Measurements from ENCODE around the gene LPAR1.

- TF ChIP-seq CTCF (IDR thresholded peaks at IDR 0.05; ENCODE audit: insufficient read depth, low read length) (no peak), POLR2AphosphoS5 (IDR thresholded peaks at IDR 0.05; ENCODE audit: low read depth) (no peak), GABPA (IDR thresholded peaks at IDR 0.05; ENCODE audit: low read depth) (no peak), REST (IDR thresholded peaks at IDR 0.05; ENCODE audit: insufficient replicate concordance, low read depth) (no peak), SPI1 (IDR thresholded peaks at IDR 0.05; ENCODE audit: borderline replicate concordance, low read depth) (no peak)
Measured at GRCh38 chr9:111037708-111038330, 451 bp downstream of the LPAR1 start.
